Limb (tissue), 2 donors: ENCODE measurements around the gene ADRM1.

Experiments
- DNase-seq, 2 donors: peaks; one replicate each; pipeline ENCODE4 v3.0.0-alpha.2; 2016; ENCODE audit errors: extremely low spot score in 2 of 2

ADRM1 gene

DNA sequence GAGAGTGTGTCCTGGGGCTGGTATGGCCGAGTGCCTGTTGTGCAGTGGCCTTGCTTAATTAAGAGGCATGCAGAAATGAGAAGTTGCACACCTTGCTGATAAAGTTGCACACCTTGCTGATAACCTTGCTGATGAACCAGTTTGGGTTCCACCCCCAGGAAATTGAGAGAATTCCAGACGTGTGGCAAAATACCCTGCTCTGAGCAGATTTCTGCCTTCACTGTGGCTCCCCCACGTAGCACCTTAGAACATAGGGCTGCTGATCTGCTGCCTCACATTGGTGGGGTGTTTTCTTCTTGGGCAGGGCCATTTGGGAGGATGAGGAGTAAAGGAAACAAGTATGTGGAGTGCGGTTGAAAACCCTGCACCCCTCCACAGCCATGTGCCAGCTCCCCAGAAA, 22.5 kb upstream of the ADRM1 start:
- DNase-seq: no peak

DNA sequence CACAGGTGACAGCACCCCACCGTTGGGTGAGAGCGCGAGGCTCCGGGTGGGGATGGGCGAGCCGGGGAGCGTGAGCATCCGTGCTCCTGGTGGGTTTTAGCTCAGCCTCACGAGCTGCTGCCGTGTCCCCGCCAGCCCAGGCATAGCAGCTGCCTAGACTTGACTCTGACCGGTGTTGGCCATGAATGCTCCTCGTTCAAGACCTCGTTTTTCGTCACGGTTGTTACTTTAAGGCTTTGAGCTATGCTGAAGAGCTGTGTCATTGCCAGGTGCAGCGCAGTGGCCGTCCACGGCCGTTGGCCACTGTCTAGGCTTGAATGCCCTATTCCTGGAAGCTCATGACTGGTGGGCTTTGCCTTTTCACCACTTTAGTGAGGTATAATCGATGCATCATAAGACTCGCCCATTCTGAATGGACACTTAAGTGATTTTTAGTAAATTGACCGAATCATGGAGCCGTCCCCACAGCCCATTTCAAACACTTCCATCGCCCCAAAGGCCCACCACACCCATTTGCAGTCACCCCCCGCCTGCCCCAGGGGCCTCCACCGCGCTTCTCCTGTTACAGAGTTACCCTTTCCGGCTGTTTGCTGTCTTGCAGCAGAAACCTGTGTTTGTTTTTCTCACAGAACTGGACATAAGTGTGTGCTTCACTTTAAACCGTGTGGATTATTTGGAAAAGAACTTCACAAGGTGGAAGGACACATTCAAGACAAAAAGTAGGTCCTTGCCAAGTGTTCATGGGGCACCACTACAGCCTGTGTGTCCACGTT, 21.4 kb upstream of the ADRM1 start:
- no peak for DNase-seq

DNA sequence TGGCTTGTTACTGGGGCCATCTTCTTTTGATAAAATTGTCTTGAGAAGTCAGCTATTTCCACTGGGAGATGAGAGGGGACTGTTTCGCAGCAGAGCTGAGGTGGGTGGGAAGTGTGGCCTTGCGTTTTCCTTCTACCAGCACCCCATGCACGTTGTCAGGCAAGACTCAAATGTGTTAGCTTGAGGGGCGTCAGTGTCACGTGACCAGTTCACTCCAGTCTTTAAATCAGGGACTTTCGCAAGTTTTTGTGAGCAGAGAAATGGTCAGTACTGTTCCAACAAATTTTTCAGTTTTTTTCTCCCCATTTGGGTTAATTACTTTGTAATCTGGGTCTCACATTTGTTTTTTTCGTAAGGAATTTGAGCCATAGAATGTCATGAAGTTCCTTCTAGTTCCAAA, 20.7 kb upstream of the ADRM1 start:
- DNase-seq: no peak

DNA sequence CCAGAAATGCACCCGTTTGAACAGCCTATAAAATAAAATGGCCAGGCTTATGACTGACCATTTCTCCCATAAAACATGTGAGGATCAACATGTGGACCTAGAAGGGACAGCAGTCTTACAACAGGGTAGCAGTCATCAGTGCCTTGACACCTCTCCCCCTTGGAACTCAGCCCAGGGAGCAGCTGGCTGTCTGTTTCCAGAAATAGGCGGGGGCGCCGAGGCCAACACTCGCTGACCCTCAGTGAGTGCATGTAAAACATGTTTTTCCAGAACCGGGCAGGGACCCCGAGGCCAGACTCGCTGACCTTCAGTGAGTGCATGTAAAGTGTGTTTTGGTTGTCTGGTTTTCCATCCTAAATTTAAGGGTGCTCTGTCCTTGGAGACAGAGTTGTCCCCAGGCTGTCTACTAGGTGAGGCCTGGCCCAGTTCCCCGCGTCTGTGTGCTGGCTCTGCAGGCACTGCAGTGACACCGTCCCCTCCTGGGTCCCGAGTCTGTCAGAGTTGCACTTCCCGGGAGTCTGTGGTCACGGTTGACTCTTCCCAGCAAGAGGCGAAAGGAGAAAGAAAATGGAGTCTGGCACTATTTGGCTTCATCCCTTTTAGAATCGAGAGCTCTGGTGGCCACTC, 19.8 kb upstream of the ADRM1 start:
- DNase-seq: no peak

DNA sequence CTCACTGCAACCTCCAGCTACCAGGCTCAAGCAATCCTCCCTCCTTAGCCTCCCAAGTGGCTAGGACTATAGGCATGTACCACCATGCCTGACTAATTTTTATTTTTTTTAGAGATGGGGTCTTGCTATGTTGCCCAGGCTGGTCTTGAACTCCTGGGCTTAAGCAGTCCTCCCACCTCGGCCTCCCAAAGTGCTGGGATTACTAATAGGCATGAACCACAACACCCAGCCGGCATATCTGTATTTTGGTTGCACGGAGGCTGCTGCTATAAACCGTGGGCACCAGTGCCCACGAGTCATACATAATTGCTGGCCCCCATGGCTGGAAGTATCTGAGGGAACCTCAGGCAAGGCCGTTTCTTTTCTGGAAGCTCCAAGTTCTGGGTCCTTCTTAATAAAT, 18.3 kb upstream of the ADRM1 start:
- no peak for DNase-seq

DNA sequence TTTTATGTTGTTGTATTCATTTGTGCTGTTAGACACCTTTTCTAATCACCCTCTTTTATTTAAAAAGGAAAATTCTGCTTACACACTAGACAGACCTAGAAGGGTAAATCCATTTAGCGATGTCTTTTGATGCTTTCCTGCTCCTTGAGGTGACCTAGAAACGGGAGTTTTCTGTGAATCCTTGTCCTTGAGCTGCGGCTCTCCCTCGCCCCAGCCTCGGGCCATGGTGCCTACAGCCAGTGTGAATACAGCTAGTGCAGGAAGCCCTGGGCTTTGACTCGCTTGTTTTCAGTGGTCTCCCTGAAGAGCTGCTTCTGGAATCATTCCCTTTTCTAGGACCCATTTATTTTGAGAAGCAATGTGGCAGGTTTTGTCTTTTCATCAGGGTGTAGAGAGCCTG, 17.6 kb upstream of the ADRM1 start:
- DNase-seq: no peak

DNA sequence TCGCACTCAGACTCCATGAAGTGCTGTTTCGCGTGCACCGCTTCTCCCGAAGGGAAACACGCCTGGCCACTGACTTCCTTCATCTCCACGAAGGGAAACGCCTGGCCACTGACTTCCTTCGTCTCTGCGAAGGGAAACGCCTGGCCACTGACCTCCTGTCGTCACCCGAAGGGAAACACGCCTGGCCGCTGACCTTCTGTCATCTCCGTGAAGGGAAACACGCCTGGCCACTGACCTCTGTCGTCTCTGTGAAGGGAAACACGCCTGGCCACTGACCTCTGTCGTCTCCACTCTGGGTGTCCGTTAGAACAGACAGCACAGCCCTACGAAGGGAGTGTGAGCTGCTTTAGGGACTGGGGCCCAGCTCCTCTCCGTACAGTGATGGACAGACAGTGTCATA, 17.1 kb upstream of the ADRM1 start:
- DNase-seq: no peak

DNA sequence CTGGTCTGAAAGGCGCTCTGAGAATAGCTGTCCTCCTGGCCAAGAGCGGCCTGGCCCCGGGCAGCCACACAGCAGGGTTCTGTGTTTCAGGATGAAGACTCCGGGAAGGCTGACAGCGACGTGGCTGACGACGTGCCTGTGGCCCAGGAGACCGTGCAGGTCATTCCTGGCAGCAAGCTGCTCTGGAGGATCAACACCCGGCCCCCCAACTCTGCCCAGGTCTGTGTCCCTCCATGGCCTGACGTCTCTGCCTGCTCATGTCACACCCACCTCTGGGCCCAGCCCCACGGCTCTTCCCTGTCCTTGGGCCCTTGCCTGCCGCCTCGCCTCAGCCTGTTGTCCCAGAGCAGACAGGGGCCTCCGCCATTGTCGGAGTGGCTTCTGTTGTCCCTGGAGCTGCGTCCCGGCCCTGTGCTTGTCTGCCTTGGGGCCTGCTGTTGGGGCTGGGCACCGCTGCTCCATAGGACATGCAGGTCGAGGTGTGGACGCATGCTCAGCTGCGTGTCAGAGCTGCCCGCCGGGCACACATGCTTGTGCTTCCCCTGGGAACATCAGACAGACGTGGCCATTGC, 16.2 kb upstream of the ADRM1 start:
- DNase-seq: no peak

DNA sequence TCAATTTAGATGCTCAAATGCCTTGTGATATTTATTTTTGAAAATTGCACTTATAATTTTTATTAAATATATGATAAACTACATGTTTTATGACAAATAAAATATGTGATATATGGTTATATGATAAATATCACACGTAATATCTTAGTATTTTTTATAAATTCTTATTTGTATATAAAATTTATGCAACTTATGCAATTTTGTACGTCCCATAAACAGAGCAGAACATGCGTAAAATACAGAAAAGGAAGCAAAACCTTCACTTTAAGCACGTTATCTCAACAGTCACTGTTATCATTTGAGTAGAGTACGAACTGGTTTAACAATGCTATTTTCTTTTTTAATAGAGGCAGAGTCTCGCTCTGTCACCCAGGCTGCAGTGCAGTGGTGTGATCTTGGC, 15.7 kb upstream of the ADRM1 start:
- no peak for DNase-seq

DNA sequence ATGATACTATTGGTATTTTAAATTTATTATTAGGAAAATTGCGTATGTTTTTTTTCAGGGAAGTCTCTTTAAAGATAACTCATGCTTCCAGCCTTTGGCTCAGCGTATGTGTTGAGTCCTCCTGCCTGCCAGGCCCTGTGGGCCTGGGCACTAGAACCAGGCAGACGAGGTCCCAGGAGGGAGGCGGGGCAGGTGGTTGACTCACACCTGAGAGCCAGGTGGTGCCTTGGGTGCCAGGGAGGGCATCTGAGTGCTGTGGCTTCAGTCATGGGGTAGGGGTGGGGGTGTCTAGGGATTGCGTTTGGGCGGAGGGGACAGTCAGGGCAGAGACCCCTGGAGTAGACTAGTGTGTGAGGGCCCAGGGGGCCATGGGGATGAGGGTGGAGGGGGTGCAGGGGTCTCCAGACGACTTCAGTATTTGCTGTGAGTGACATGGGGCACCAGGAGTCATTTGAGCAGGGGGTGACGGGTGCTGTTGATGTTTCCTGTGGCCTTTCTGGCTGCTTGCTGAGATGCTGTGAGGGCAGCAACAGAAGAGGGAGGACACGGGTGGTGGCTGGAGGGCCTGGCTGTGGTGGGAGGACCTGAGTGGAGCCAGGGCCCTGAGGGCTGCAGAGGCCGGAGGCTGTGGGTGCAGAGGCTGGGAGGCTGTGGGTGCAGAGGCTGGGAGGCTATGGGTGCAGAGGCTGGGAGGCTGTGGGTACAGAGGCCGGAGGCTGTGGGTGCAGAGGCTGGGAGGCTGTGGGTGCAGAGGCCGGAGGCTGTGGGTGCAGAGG, 14.8 kb upstream of the ADRM1 start:
- no peak for DNase-seq

DNA sequence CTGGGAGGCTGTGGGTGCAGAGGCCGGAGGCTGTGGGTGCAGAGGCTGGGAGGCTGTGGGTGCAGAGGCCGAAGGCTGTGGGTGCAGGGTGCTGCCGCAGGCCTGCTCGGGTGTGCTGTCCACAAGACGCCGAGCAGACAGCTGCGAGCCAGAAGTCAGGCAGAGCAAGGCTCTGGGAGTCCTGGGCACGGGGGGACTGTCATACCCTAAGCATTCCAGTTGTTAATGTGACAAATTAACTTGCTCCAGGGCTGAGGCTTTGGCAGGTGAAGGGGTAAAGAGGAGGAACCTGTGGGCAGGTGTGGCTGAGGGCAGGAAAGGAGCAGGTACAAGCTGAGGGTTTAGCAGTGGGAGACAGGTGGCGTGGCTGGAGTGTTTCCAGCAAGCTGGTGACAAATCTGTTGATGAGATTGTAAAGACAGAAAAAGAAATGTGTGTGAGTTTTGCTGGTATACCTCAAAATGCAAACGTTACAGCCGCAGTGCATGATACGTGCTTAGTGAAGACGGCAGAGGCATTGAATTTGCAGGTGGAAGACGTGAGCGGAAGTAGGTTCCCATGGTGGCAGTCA, 14.2 kb upstream of the ADRM1 start:
- DNase-seq: no peak

DNA sequence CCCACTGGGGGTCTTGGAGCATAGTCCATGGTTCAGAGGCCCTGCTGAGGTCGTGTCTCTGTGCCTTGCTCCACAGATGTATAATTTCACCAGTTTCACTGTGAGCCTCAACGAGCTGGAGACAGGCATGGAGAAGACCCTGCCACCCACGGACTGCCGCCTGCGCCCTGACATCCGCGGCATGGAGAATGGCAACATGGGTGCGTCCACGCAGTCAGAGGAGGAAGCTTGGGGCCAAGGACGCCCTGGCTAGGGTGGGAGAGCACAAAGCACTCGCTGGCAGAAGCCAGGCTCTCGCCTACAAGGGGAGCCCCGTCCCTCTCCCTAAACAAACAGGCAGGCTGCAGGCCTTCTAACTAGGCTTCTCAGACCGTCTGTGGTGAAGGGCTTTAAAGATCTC, 13.7 kb upstream of the ADRM1 start:
- DNase-seq: no peak

DNA sequence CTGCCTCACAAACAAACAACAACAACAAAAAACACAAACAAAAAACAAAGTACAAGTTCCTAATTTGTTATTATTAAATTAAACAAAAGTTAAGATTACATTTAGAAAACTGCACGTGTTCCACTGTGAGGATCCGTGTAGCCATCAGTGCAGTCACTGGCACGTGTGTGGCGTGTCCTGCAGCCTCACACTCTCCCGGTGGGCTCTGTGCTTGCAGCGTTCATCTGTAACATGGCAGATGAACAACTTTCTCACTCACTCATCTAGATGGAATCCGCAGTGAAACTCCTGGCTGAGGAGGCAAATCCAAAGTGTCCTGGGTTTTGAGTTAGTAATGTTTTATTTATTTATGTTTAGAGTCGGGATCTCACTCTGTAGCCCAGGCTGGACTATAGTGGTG, 12.9 kb upstream of the ADRM1 start:
- no peak for DNase-seq

DNA sequence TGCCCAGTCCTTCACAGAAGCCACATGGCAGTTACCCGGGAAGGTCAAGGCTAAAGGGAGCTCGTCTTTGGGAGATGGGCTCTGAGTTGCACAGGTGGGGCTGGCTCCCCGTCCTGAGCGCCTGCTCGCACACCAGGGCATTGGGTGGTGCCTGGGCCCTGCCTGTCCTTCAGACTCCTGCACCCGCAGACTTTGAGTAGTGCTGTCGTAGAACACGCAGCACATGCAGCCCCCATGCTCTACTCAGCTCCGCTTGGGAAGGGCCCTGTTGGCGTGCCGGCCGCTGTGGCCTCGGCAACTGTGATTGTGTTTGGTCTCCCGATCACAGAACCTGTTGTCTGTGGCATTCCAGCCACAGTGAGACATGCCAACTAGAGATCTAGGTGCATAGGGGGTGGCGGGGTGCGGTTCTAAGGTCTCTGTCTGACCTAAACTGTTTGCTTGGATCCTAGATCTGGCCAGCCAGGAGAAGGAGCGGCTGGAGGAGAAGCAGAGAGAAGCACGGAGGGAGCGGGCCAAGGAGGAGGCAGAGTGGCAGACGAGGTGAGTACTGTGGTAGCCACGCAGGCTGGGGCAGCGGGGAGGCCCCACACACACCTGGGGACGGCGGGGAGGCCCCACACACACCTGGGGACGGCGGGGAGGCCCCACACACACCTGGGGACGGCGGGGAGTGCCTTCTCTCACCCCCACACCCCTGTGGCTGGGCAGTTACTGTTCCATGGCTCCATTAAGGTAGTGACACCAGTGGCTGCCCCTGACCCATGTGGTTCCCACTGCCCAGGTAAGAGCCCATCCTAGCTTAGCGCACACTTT, 11.3 kb upstream of the ADRM1 start:
- no peak for DNase-seq

DNA sequence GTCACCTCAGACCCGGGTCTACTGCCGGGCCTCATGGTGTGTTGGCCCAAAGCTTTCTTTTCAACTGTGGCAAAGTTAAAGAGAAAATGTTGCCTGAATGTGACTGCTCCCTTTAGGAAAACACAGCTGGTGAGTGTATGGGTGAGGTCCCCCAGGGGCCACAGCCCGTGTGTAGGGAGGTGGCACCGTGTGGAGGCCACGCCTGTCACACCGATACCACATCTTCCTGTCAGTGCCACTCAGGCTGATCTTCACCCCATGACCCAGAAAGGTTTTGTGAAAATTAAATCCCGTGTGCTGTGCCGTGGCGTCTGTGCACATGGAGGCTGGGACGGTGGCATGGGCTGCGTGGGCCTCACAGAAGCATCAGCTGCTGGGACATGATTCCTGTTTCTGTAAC, 10.7 kb upstream of the ADRM1 start:
- DNase-seq: no peak

DNA sequence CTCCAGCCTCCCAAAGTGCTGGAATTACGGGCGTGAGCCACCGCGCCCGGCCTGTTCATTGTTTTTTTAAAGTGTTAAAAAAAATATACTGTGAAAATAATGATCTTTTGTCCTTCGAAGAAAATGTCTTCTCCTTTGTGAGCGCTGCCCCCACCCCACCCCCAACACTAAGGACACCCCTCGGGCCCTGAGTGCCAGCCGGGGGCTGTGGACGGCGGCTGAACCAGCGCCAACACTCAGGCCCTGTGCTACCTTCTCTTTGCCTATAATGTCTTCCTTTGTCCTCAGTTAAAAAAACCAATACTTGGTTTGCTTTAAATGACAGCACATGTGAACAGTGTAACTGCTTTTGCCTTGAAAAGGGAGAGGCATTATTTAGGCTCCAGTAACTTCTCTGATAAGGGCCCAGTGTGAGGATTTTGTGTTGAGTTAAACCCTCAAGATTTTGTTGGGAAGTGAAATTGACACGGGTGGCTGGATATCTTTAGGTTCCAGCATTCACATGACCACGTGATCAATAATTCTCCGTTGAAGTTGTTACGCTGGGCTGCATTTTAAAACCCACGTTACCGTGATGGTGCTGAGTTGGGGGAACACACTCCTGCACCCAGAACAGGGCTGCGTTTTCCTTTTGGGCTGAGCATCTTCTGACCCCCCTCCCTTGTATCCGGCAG, 9.5 kb upstream of the ADRM1 start:
- no peak for DNase-seq

DNA sequence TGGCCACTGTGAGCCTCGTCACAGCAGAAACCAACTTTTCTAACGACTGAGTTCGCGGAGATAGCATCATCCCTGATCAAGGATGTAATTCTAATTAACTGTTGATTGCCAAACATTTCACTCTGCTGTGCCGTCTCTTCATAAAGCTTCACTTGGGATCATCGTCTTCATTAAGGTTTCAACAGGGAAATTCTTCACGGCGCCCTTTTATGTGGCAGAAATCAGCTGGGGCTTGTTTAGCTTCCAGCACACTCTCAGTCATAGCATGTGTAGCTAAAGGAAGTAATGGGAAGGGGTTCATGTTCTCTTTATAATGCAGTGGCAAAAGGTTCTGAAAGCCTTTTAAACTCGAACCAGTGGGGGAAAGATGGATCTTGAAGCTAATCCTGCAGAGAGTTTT, 8.9 kb upstream of the ADRM1 start:
- DNase-seq: no peak

DNA sequence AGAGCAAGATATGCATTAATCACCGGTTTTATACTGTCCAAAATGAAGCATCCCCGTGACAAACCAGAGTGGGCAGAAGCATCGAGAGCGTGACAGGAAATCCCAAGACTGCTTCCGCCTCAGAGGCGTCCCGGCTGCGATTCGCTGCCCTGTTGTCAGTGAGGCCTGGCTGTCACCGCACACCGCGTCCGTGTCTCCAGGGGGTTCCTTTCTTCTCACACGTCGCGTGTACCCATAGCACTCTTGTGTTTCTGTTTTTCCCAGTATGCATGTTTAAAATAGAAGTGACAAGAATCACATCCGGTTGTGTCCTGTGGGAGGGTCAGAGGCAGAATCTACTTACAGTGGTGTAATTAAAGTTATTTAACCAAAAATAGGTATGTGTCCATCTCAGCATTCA, 8.3 kb upstream of the ADRM1 start:
- DNase-seq: no peak

DNA sequence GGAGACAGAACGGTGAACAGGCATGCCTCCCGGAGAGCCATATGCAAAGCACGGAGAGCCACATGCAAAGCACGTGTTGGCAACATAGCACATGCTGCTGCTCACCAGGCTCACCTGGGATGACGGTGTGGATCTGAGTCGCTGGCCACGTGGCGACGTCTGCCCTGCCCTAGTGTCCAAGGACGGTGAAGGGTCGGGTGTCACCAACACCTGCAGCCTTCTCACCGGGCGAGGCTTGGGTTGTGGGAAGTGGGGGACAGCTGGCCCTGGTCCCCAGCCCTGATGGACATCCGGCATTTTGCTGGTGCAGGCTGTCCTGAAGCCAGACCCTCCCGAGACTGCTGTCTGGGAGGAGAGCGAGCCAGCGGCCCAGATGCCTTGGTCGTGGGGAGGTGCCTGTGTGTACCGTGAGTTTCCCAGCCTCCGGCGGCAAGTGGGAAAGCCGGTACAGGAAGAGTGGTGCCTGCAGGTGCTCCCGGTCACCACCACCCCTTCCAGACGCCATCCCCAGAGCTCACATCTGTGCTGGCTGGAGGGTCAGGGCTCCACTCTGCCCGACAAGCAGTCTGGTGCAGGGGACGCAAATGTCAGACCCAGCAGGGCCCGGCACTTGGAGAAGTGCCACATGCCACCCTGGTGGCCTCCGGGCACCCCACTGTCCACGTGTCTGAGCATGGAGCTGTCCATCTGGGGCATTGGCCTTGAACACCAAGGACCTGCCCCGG, 5.9 kb upstream of the ADRM1 start:
- no peak for DNase-seq
